ENCODE results near the gene NECTIN4. TPM values are rescaled to one million over a fixed set of nuclear protein-coding genes. Genes with fewer than 3 reads are reported as not detected.

NECTIN4 gene
- total and polyA plus RNA-seq, 2 of the 13 experiments (the other 11 are each of a cell fraction or from before 2014, with no cell fraction given) = 5.9 to 12.4 TPM

- TF ChIP-seq KDM5B (CRISPR knock-in tag; IDR thresholded peaks at IDR 0.05; ENCODE audit: borderline replicate concordance) = peak; percentile 7; the same call in 1 of the 2 replicates
- no peak for TF ChIP-seq ZNF616 (CRISPR knock-in tag; IDR thresholded peaks at IDR 0.05; ENCODE audit: low read depth)
- peak; percentile 66; the same call in 1 of the 2 replicates for TF ChIP-seq HNF1B (CRISPR knock-in tag; IDR thresholded peaks at IDR 0.05)
- no peak for TF ChIP-seq HNF4A (CRISPR knock-in tag; IDR thresholded peaks at IDR 0.05)
- TF ChIP-seq GTF3A (CRISPR knock-in tag; conservative IDR thresholded peaks at IDR 0.05) = no peak
- no peak for TF ChIP-seq ZNF382 (CRISPR knock-in tag; IDR thresholded peaks at IDR 0.05; ENCODE audit: borderline replicate concordance)
- no peak for TF ChIP-seq ZNF282 (IDR thresholded peaks at IDR 0.05; ENCODE audit: partially characterized antibody)
- no peak for TF ChIP-seq CBX2 (IDR thresholded peaks at IDR 0.05; ENCODE audit: low read depth, low read length)
- no peak for TF ChIP-seq CBX2 (CRISPR knock-in tag; IDR thresholded peaks at IDR 0.05; ENCODE audit: low read depth)
- 0 out of 2 replicates have a peak, but pooled peaks have one; percentile 31 for TF ChIP-seq SKIL (CRISPR knock-in tag; IDR thresholded peaks at IDR 0.05; ENCODE audit: borderline replicate concordance)
- peak; percentile 37; the same call in 1 of the 2 replicates for TF ChIP-seq KDM4B (CRISPR knock-in tag; IDR thresholded peaks at IDR 0.05)
- 0 out of 2 replicates have a peak, but pooled peaks have one; percentile 40 for TF ChIP-seq MXD4 (CRISPR knock-in tag; IDR thresholded peaks at IDR 0.05)
- TF ChIP-seq SMC3 (IDR thresholded peaks at IDR 0.05; ENCODE audit: low read length) = no peak
- no peak for TF ChIP-seq SAFB2 (CRISPR knock-in tag; IDR thresholded peaks at IDR 0.05; ENCODE audit: borderline replicate concordance, low read depth)
- TF ChIP-seq ARID3A (IDR thresholded peaks at IDR 0.05; ENCODE audit: low read depth, low read length) = no peak
- TF ChIP-seq TP53 (CRISPR knock-in tag; conservative IDR thresholded peaks at IDR 0.05) = no peak
- TF ChIP-seq FOXK2 (IDR thresholded peaks at IDR 0.05) = no peak
- 0 out of 2 replicates have a peak, but pooled peaks have one; percentile 31 for TF ChIP-seq ZNF629 (CRISPR knock-in tag; conservative IDR thresholded peaks at IDR 0.05)
- no peak for TF ChIP-seq CBX1 (IDR thresholded peaks at IDR 0.05; ENCODE audit: low read depth)
- peak; percentile 85 for TF ChIP-seq E2F1 (CRISPR knock-in tag; IDR thresholded peaks at IDR 0.05)
- TF ChIP-seq ZNF10 (CRISPR knock-in tag; IDR thresholded peaks at IDR 0.05; ENCODE audit: borderline replicate concordance, low read depth) = no peak
- TF ChIP-seq CENPBD1 (CRISPR knock-in tag; IDR thresholded peaks at IDR 0.05; ENCODE audit: borderline replicate concordance, low read depth) = no peak
- TF ChIP-seq ISX (CRISPR knock-in tag; conservative IDR thresholded peaks at IDR 0.05) = 0 out of 2 replicates have a peak, but pooled peaks have one; percentile 67
Observed at GRCh38 chr1:161021165-161021969, 68.0 kb downstream of the NECTIN4 start (continued).

Data from HepG2 (cell line).